NCI-H2227 (cell line): ENCODE data around the gene SPOUT1.
"Not testable (repeated sequence)": the region's sequence is repeated elsewhere in the genome, so short reads cannot be mapped to it uniquely, and the experiment has no call there.

Experiments
- DNase-seq: peaks from one replicate; lab custom pipeline; 2025; ENCODE audit not compliant: unreplicated experiment; lab: John Stamatoyannopoulos, UW

SPOUT1 gene, protein sequence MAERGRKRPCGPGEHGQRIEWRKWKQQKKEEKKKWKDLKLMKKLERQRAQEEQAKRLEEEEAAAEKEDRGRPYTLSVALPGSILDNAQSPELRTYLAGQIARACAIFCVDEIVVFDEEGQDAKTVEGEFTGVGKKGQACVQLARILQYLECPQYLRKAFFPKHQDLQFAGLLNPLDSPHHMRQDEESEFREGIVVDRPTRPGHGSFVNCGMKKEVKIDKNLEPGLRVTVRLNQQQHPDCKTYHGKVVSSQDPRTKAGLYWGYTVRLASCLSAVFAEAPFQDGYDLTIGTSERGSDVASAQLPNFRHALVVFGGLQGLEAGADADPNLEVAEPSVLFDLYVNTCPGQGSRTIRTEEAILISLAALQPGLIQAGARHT

GRCh38 chr9:128829477-128830251, at the start of gene SPOUT1:
Gene SPOUT1, minus strand, starts transcription at chr9:128829794. Its CDS starts 14 bp downstream, at chr9:128829780.
- peak; percentile 93 for DNase-seq

DNA sequence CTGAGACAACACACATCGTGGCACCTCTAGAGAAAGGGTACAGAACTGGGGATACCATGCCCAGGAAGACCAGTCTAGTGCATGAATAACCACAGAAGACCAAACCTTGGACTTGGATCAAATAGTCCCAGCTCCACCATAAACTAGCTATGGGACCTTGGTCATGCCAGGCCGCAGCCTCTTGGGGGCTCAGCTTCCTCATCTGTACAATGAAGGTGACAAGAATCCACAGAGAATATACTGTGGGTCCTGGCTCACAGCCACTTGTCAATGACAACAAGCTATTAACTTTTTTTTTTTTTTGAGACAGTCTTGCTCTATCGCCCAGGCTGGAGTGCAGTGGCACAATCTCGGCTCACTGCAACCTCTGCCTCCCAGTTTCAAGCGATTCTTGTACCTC, 48.3 kb upstream of the SPOUT1 start:
- DNase-seq: no peak

GRCh38 chr9:128870941-128871265, 41.3 kb upstream of the SPOUT1 start:
- not testable (repeated sequence) for DNase-seq

- DNase-seq: no peak
Measured at GRCh38 chr9:128870128-128870940, 40.7 kb upstream of the SPOUT1 start.

DNA sequence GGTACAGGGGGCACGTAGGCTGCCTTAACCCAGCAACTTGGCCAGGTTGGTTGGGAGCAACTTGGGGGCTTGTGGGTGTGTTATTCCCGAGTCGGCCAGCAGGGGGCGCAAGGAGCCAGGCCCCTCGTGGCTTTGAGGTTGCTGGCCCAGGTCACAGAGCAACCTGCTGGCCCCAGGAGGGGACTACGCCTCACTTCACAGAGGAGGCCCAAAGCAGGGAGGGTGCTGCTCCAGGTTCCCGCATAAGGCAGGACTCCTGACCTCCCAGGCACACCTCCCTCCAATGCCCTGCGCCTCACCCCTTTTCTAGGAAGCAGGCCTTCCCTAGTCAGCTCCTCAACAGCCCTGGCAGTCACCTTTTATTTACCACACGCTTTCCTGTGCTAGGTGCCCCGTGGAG, 34.1 kb upstream of the SPOUT1 start:
- DNase-seq: peak; percentile 37

DNA sequence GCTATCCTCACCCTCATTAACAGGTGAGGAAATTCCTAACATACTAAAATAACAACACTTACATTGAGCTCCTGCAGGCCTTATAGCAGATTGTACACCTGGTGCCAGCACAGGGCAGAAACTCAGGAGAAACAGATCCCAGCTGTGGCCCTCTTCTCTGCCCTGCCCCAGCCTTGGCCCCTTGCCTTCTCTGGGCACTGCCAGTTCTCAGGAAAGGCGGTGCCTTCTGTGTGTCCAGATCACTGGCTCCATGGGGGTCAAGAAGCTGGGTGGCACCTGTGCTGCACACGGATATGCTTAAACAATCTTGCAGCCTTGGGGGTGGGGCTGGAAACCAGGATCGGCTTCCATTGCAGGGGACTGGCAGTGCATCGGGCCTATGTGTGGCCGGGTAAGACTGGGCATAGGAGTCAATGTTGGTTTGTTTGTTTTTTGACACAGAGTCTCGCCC, 32.8 kb upstream of the SPOUT1 start:
- no peak for DNase-seq

GRCh38 chr9:128861501-128861900, 31.9 kb upstream of the SPOUT1 start:
- DNase-seq: no peak

GRCh38 chr9:128860937-128861336, 31.3 kb upstream of the SPOUT1 start:
- no peak for DNase-seq

DNA sequence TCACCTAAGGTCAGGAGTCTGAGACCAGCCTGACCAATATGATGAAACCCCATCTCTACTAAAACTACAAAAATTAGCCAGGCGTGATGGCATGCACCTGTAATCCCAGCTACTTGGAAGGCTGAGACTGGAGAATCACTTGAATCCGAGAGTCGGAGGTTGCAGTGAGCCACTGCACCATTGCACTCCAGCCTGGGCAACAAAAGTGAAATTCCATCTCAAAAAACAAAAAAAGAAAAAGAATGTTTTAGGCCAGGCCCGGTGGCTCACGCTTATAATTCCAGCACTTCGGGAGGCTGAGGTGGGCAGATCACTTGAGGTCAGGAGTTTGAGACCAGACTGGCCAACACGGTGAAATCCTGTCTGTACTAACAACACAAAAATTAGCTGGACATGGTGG, 28.9 kb upstream of the SPOUT1 start:
- DNase-seq: not testable (repeated sequence)

DNA sequence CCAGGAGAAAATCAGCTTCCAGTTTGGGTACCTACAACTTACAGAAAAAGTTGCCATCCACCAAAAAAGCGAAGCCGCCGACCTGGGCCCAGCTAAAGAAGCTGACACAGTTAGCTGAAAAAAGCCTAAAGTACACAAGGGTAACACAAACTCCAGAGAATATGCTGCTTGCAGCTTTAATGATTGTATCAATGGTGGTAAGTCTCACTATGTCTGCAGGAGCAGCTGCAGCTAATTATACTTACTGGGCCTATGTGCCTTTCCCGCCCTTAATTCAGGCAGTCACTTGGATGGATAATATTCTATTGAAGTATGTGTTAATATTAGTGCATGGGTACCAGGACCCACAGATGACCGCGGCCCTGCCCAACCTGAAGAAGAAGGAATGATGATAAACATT, 24.9 kb upstream of the SPOUT1 start:
- DNase-seq: not testable (repeated sequence)

- not testable (repeated sequence) for DNase-seq
Measured at GRCh38 chr9:128852646-128853045, 23.1 kb upstream of the SPOUT1 start.

DNA sequence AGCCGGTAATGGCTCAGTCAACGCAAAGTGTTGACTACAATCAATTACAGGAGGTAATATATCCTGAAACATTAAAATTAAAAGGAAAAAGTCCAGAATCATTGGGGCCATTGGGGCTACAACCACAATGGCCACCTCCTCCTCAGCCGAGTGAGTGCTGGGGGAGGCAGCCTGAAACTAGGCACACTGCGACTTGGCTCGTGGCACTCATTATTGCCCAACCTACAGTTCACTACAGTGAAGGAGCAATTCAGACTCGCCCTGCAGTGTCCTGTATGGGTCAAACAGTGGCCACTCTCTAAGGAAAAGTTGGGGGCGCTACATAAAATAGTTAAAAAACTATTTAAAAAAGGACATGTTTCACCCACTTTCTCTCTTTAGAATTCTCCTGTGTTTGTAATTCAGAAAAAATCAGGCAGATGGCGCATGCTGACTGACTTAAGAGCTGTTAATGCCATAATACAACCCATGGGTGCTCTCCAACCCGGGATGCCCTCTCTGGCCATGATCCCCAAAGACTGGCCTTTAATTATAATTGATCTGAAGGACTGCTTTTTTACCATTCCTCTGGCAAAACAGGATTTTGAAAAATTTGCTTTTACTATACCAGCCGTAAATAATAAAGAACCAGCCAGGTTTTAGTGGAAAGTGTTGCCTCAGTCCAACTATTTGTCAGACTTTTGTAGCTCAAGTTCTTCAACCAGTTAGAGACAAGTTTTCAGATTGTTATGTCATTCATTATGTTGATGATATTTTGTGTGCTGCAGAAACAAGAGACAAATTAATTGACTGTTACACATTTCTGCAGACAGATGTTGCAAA, 22.4 kb upstream of the SPOUT1 start:
- DNase-seq: not testable (repeated sequence)

- DNase-seq: not testable (repeated sequence)
Measured at GRCh38 chr9:128851024-128851423, 21.4 kb upstream of the SPOUT1 start.

GRCh38 chr9:128847803-128848202, 18.2 kb upstream of the SPOUT1 start:
- DNase-seq: no peak

- DNase-seq: no peak
Measured at GRCh38 chr9:128846680-128847030, 17.1 kb upstream of the SPOUT1 start.

- no peak for DNase-seq
Measured at GRCh38 chr9:128845186-128845931, 15.8 kb upstream of the SPOUT1 start.

DNA sequence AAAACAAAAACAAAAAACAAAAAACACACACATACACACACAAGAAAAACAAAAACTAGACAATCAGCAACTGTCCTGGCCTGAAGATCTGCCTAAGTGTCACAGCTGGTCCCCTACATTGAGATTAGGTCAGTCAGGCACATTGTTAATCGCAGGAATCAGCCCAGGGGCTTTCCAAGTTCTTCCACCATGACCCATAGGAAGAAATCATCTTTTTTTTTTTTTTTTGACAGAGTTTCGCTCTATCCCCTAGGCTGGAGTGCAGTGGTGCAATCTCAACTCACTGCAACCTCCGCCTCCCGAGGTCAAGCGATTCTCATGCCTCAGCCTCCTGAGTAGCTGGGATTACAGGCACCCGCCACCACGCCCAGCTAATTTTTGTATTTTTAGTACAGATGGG, 13.6 kb upstream of the SPOUT1 start:
- not testable (repeated sequence) for DNase-seq

- no peak for DNase-seq
Measured at GRCh38 chr9:128841694-128842492, 12.3 kb upstream of the SPOUT1 start.

DNA sequence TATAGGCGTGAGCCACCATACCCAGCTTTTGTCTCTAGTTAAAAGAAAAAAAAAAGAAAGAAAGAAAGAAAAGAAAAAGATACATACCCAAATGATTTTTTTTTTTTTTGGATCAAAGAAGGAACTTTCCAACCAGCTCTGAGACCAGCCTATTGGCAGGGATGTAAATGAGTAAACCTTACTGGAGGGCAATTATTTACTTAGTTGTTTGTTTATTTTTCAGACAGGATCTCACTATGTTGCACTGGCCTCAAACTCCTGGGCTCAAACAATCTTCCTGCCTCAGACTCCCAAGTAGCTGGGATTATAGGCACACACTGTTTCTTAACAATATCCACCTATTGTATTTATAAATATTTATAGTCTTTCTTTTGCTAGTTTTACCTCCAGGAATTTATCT, 10.9 kb upstream of the SPOUT1 start:
- DNase-seq: no peak
